Hematopoietic multipotent progenitor cell treated with erythropoietin and hydrocortisone succinate and interleukin-3 and kit ligand, for 15 days (in vitro differentiated cells): ENCODE results near the gene SLC10A7.

Source experiments
- DNase-seq: peaks from one replicate; pipeline ENCODE4 v3.0.0-alpha.2; 2015; ENCODE audit warnings: low spot score

The SLC10A7 gene

DNA sequence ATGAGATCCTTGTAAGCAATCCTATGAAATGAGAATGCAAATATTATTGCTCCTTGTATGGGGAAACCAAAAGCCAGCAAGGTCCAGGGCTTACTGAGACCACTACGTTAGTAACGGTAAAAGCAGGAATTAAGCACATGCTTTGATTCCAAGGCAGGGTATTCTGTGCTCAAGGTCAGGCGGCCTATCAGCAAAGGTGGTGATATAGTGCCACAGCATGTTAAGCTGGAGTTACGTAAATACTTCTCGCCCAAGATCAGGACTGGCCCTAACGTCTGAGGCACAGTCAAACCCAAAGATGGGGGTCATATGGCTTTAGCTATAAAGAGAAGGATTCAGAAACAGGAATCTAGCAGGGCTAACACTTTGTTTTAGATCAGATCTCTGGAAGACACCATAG lies 27.6 kb downstream of the SLC10A7 start:
- DNase-seq: no peak

DNA sequence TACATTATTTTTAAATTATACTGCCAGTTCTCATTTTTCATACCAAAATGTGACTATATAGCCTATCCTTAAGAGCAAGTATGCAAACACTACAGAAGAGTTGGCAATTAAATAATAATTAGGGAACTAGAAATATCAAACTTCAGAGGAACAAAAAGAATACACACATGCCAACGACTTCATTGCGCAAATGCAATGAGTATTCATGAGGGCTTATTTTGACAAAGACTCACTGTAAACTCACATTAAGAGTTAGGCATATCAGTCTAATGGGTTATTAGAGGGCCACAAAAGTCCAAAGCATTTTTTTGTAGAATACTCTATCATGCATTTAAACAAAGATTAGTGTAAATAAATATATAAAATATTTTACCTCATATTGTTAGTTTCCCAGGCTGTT lies 31.6 kb downstream of the SLC10A7 start:
- DNase-seq: no peak

DNA sequence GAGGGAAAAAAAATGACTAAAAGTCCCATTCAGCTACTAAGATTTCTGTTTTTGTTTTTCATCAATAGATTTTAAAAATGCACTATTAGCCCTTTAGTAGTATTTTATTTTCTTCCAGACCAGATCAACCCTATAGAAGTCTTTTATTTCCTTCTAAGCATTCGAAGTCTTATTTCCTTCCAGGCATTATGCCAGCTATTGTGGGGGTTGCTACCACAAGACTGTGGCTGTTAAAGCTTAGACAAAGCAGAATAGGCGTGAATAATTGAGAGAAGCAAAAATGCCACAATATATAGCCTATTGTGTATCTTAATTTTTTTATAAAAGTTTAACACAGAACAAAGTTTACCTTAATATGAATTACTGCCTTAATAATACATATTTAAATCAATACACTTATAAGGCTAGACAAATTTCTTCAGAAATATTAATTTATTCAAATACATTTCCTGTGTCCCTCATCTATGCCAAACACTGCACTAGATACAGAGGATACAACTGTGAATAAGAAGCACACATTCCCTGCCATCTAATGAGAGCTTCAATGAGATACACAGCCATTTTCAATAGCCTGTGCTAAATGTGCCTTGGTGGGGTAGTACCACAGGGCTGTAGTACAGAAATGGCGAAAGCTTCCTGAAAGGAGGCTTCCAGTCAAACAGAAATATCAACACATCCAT lies 33.1 kb downstream of the SLC10A7 start:
- no peak for DNase-seq

DNA sequence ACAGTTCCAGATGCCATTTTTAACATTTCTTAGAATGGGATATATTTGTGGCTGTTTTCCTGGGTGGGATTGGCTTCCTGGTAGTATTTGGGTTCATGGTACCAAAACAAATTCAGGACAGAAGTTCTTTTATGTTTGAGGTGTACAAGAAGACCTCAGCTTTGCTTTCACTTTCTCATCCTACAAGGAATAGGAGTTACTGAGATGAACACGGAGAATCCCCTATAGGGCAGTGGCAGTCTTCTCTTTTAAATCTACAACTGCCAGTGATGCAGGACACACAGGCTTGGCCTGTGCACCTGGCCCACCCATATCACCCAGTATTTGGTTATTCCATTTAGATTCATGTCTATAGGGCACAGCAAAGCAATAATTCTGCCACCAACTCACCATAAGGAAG lies 35.2 kb downstream of the SLC10A7 start:
- DNase-seq: no peak

DNA sequence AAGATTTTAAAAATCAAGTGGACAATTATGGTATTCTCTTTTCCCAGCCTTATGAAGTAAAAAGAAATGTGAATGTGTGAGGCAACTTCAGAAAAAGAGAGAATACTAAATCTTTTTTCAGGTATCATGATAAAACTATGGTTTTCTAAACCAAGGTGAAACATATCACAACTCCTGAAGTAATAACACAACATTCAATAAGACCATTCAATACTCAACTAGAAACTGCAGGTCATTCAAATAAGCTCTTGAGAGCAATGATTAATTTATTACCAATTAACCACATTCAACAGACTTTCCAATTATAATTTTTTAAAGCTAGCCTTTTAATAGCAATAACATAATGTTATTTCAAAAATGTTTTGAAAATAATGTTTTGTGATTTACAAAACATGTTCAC lies 35.8 kb downstream of the SLC10A7 start:
- no peak for DNase-seq

DNA sequence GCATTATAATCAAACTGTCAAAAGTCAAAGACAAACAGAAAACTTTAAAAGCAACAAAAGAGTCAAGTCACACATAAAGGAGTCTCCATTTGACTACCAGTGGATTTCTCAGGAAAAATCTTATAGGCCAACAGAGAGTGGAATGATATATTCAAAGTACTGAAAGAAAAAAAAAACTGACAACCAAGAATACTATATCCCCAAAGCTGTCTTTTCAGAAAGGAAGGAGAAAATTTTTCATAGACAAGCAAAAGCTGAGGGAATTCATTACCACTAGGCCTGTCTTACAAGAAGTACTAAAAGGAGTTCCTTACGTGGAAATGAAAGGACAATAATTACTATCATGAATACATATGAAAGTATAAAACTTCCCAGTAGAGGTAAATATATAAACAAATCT lies 39.0 kb downstream of the SLC10A7 start:
- no peak for DNase-seq

DNA sequence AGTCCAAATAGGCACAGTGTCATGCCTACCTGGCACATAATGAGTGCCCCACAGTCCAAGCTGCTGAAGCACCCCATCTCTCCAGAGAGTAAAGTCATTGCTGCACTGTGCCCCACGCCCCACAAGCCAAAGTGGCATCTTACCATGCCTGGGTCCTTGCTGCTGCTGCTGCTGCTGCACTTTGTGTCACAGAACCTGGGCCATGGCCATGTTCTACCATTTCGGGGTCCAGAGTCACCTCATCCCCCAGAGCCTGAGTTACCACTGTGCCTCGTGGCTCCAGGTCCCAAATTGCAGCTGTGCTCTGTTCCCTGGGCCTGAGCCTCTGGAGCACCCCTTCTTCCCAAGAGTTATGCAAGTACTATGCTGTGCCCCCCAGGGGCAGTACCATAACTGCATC lies 40.5 kb downstream of the SLC10A7 start:
- DNase-seq: no peak

DNA sequence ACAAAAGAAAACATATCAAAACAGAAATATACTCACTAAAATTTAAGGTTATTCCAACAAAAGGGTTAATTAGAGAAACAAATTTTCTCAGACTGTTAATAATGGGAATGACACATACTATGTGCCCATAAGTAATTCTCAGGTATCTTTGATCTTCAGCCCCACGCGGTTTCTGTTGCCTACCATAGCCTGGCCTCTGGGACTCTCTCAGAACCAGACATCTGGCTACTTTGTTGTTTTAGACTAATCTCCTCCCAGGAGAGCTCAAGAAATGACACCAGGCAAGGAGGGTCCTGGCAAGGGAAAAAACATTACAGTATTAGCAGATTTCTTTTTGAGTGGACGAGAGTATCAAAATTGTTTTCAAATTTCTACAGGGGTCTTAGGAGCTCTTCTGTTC lies 43.7 kb downstream of the SLC10A7 start:
- no peak for DNase-seq

DNA sequence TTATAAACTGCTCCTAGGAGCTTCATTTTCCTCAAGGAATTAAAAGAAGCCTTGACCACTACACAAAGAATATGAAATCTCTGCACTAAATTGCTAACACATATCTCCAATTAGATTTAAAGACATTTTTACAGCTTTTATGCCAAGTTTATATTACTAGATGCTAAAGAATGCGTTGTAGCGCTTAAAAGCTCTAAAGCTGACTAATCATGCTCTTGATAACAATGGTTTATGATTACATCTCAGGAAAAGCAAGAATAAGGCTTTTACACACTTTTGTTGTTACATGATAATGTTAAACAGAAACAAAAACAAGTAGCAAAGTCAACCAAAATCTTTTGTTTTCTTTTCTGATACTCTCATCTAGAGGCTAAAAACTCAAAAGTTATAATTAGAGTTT lies 44.7 kb downstream of the SLC10A7 start:
- no peak for DNase-seq

DNA sequence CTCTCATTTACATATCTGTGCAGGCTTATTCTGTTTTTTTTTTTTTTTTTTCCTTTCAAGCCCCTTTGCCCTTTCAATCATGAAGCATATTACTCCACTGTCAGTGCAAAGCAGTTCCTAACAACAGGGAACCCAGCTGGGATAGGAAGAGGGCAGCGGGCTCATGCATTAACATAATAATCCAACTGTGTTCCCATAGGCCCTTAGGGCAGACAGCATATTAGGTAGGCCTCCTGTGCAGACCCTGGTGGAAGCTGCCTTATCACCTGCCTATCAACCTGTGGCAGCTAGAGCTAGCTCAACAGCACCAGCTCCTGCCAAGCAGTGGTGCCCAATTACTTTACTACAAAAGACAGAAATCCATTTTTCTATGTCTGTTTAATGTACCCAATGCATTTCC lies 49.3 kb downstream of the SLC10A7 start:
- no peak for DNase-seq

DNA sequence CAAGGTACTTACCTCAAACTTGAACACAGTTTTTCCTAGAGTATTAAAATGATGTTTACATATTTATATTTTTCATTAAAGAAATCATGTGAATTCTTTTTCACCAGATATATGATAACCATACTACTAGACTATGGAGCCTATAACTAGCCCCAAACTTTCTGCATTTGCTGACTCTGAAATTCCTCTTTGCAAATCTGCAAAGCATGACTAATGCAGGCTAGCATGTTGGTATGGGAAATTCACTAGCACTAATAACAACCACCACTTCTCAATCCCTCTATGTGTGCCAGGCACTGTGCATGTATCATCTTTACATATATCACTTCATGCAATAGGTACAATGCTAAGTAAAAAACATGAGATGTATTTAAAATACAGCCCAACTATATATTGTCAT lies 51.1 kb downstream of the SLC10A7 start:
- DNase-seq: no peak

DNA sequence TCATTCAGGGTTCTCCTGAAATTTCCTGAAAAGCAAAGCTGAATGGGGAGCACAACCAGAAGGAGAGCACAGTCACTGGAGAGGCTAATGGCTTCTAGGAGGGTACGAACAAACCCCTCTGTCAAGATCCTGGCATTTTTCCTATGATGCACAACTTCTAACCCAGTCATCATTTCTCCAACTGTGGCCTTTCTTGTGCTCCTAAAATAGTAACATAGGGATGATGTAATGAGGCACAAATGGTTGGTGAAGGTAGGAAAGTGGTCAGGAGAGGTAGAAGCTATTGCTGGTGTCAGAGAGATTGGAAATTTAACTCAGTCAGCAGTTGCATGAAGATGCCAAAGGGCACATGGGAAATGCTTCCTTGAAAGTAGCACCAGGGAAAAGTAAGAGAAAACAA lies 52.7 kb downstream of the SLC10A7 start:
- DNase-seq: no peak

DNA sequence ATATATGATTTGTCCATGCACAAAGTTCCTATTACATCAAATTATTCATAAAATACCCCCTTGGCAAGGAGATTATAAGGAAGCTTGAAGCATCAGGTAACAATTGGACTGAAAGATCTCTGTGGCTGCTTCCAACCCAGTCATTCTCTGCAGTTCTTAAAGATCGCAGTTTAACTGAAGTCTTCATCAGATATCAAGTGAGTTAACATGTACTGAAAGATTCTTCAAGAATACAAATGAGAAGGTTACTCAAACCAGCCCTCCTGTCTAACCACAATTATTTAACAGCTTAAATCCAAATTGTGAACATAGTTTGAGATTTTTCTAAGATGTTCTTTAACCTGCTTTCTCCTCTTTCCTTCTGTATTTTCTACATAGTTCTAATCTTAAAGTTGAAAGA lies 56.1 kb downstream of the SLC10A7 start:
- DNase-seq: no peak

DNA sequence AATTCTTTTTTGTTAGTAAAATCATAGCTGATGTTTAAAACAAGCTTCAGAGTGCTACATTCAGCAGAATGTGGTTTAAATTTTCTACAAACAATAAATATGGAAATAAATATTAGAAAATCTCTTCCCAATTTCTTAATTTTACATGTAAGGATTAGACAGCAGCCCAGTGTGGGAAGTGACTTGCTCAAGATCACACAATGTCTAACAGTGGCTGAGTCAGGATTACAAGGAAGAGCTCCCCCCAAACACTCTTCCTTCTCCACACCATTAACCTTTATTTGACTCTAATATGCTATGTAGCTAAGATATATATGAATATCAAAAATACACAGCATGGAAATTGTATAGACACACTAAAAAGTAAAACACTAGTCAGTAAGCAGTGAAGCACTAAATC lies 59.5 kb downstream of the SLC10A7 start:
- no peak for DNase-seq

DNA sequence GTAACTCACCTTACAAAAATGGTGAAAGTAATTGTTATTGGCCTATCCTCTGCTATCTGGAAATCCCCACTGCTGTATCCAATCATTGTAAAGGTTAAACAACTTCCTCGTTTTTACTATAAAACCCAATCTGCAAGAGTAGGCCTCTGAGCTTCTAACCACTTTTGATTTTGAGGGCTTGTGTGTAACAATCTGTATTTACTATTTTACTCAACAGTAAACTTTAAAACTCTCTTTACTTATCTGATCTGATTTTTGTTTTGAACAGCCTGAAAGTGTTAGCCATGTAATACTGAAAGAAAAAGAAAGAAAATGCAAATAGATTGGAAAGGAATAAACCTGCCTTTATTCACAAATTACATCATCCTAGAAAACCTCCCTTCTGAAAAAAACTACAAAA lies 63.1 kb downstream of the SLC10A7 start:
- no peak for DNase-seq

DNA sequence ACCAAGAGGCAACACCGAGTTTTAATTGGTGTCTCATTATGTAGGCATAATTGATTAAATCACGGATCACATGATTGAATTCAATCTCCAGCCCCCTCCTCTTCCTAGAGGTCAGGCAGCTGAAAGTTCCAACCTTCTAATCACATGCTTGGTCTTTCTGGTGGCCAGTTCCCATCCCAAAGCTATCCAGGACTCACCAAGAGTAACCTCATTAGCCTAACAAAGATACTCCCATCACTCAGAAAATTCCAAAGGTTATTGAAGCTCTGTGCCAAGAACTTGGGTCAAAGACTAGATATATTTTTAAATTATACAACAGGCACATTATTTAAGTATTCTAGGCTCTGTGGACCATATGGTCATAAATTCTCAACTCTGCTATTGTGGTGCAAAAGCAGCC lies 65.1 kb downstream of the SLC10A7 start:
- no peak for DNase-seq

DNA sequence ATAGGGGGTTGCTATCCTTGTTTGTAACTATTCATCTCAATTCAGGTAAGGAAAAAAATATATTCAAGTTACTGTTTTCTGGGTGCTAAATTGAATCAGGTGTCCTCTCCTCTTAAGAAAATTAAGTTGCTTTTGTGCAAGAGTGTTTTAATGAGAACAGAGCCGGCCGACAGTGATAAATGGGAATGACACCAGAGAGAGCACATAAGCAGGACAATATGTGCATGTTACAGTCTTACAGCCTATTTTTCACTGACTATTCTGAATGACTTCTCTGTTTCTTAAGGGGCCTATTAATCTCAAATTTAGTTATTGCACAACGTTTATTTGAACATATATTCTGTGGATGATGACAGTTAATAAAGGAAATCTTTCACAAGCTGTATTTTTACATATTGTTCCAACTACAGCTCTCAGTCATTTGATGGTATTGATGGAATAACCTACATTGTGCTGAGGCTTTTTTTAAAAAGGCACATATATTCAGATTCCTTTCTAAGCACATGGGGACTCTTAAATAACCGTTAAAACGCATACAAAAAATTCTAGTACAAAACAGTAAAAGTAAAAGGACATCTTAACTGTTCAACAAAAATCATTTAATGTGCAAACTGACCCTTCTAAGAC lies 68.4 kb downstream of the SLC10A7 start:
- no peak for DNase-seq

DNA sequence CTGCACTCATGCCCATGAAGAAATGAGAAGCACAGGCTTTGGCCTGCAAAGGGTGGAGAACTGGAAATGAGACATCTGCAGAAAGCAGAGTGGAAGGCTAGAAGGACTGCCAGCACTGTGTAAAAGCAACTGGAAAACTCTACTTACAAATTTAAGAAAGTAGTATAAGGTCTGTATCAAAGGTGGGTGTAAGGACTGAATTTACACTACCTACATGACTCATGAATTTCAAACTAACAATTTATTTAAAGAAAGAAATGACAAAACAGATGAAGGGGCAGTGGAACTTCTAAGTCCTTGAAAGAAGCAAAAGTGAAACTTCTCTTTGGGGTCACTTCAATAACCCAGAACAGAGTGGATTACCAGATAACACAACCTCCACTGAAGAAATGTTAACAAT lies 71.2 kb downstream of the SLC10A7 start:
- DNase-seq: no peak

DNA sequence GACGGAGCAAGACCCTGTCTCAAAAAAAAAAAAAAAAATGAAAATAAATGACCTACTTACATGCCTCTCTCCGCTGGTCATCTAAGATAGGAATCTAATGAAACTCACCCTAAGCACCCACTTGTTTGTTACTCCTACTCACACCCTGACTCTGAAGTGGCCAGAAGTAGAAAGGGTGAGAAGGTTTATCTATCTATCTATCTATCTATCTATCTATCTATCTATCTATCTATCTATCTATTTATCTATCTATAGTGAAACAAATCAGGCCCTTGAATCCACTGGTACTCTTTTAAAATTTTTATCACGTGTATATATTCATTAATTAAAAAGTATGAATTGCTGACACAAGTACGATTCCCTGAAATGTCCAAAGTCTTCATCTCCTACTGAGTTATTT lies 75.2 kb downstream of the SLC10A7 start:
- DNase-seq: no peak

DNA sequence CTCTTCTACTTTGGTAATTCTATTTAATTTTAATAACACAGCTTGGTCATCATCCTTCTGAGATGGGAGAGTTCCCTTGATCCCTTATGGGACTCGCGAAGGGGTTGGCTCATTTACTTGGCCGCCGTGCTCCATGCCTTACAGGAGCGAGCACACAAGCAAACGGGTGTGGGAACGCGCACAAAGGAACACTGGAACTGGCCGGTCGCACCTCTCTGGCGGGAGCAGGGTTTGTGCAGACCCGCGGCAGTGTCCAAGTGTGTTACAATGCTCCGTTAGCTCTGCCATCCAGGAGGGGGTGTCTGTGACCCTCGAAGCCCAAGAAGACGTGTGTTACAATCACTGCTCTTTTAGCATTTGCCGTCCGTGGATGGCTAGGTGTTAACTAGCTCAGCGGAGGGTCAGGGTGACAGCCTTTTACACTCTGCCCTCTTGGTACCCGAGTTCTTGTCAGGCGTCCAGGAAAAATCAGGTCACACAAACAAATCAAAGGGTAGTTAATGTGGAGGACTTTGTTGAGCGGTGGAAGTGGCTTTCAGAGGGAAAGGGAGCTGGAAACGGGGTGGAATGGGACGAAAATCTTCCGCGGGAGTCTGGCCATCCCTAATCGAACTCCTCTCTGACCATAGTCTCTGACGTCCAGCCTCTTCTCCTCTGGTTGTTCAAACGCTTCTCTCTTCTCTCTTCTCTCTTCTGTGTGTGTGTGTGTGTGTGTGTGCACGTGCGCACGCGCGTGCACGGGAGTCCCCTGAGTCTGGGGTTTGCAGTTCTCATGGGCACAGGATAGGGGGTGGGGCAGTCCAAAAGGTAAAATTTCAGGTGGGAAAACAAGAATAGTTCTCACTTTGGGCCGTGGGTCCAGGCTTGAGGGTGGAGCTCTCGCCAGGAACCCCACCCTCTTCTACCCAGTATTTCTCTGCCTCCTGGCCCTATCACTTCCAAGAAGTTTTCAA lies 76.3 kb downstream of the SLC10A7 start:
- DNase-seq: no peak

DNA sequence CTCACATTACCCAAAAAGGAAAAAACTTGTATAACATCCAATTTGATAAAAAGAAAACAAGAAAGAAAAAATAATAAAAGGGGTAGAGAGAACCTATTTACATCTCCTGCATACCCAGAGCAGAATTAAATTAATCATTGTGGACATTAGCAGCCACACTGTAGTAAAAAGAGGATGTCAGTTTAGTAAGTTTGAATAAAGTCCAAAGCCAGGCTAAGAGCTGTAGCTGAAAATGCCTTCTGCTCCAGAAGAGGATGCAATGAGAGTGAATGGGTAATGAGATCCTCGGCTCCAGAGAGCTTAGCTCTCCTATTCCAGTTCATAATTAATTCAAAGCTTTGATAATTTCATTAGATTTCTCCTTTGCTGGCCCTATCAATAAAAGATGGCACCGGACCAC lies 78.2 kb downstream of the SLC10A7 start:
- DNase-seq: no peak

DNA sequence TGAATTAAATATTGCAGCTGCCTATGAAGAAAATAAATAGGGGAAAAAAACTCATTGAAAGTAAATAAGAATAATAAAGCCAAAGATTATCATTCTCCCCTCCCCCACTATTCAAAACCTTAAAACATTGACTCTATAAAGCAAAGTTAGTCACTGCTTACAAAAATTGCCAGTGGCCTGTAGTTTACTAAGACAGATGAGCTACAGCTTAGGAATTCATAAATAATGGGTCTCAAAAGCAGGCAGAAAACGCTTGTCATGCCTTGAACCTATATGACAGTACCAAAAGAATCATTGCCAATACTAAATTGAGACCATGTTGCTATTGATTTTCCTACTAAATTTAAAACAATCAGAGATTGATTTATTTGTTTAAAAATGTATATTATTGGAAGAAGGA lies 78.9 kb downstream of the SLC10A7 start:
- DNase-seq: no peak

DNA sequence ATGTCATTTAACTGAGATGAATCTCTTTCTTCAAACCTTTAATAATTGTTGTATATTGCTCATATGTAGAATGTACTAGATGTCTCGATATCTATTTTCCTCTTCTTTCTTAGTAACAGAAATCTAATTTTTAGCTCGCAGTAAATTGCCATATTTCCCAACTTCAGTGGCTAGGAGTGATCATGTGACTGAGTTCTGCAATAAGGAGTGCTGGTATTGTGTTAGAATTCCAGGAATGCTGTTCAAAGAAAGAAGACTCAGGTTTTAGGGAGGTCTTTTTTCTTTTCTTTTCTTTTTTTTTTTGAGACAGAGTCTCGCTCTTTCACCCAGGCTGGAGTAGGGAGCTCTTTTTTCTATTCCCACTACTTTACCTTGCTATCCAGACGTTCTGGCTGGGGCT lies 81.7 kb downstream of the SLC10A7 start:
- no peak for DNase-seq
